BE2C (cell line): ENCODE results near the gene CLASRP.

Experiments used
- DNase-seq: peaks from one replicate; pipeline ENCODE4 v3.0.0-alpha.2; 2020
- H3K27me3 ChIP-seq: fragments of 250-450 bp; sonication (Bioruptor Pico); 2 replicates; pipeline ENCODE4 v1.5.1; 2020; ENCODE audit warnings: mild to moderate bottlenecking
- H3K36me3 ChIP-seq: fragments of 250-450 bp; sonication (Bioruptor Pico); 2 replicates; pipeline ENCODE4 v1.5.1; 2020; ENCODE audit warnings: mild to moderate bottlenecking
- H3K4me1 ChIP-seq: fragments of 250-450 bp; sonication (Bioruptor Pico); 2 replicates; pipeline ENCODE4 v1.5.1; 2020
- H3K4me3 ChIP-seq: 2 replicates; pipeline ENCODE4 v1.5.1; 2011; ENCODE audit warnings: low read depth, low read length
- H3K9me3 ChIP-seq: fragments of 250-450 bp; sonication (Bioruptor Pico); 2 replicates; pipeline ENCODE4 v1.5.1; 2020
- CTCF ChIP-seq: IDR thresholded peaks from 2 replicates; pipeline ENCODE4 v1.5.1; 2012; ENCODE audit warnings: mild to moderate bottlenecking, low read depth, low read length

The CLASRP gene

GRCh38 chr19:45032421-45032820, 6.4 kb upstream of the CLASRP start:
- Histone ChIP-seq H3K4me1 (no peaks in the 10 kb centered on the region), H3K9me3 (no peaks in the 10 kb centered on the region), H3K36me3 (no peaks in the 10 kb centered on the region), H3K27me3 (no peaks in the 10 kb centered on the region), H3K4me3 (no peak overlapping the region)
- no peak for DNase-seq
- TF ChIP-seq CTCF = no peak

GRCh38 chr19:45035755-45036154, 3.1 kb upstream of the CLASRP start:
- Histone ChIP-seq H3K4me1 (peaks cover 3% of the 10 kb centered on the region; the same call in 1 of the 2 replicates), H3K36me3 (peaks cover 10% of the 10 kb centered on the region)
- no peak for TF ChIP-seq CTCF

GRCh38 chr19:45037393-45038169, 1.3 kb upstream of the CLASRP start:
- Histone ChIP-seq H3K4me1 (peaks cover 3% of the 10 kb centered on the region; the same call in 1 of the 2 replicates), H3K36me3 (peaks cover 23% of the 10 kb centered on the region), H3K27me3 (no peaks in the 10 kb centered on the region), H3K4me3 (no peak overlapping the region), H3K9me3 (no peaks in the 10 kb centered on the region)
- no peak for TF ChIP-seq CTCF
- no peak for DNase-seq

More at GRCh38 chr19:45035755-45036154, 3.1 kb upstream of the CLASRP start:
- no peak overlapping the region for H3K4me3 ChIP-seq
- H3K9me3 ChIP-seq = no peaks in the 10 kb centered on the region
- DNase-seq = no peak
- no peaks in the 10 kb centered on the region for H3K27me3 ChIP-seq

GRCh38 chr19:45040059-45040771, 1.4 kb downstream of the CLASRP start:
- no peak for TF ChIP-seq CTCF
- H3K27me3 ChIP-seq = no peaks in the 10 kb centered on the region
- no peaks in the 10 kb centered on the region for H3K9me3 ChIP-seq
- no peak for DNase-seq
- peaks cover 47% of the 10 kb centered on the region for H3K36me3 ChIP-seq
- peak overlapping the region; percentile 95 for H3K4me3 ChIP-seq
- H3K4me1 ChIP-seq = peaks cover 3% of the 10 kb centered on the region; the same call in 1 of the 2 replicates

GRCh38 chr19:45041125-45041524, 2.3 kb downstream of the CLASRP start:
- H3K4me3 ChIP-seq = no peak overlapping the region
- H3K36me3 ChIP-seq = peaks cover 53% of the 10 kb centered on the region

More at GRCh38 chr19:45041125-45041524, 2.3 kb downstream of the CLASRP start:
- Histone ChIP-seq H3K4me1 (peaks cover 3% of the 10 kb centered on the region; the same call in 1 of the 2 replicates), H3K27me3 (no peaks in the 10 kb centered on the region), H3K9me3 (no peaks in the 10 kb centered on the region)
- no peak for DNase-seq
- TF ChIP-seq CTCF = no peak
